CD4-positive, alpha-beta T cell treated with Interferon gamma for 1 hour (primary cell): ENCODE measurements around the gene HACL1.
"Not testable (repeated sequence)": the region's sequence is repeated elsewhere in the genome, so short reads cannot be mapped to it uniquely, and the experiment has no call there.

ENCODE experiments used
- DNase-seq: peaks from one replicate; pipeline ENCODE4 v3.0.0-alpha.2; 2020

HACL1 gene

GRCh38 chr3:15629860-15630597 lies 28.7 kb upstream of the HACL1 start:
- DNase-seq: peak; percentile 65

GRCh38 chr3:15628967-15629366 lies 27.6 kb upstream of the HACL1 start:
- no peak for DNase-seq

- no peak for DNase-seq
These were observed 22.4 kb upstream of the HACL1 start for GRCh38 chr3:15623535-15624440.

- DNase-seq: not testable (repeated sequence)
These were observed 18.5 kb upstream of the HACL1 start for GRCh38 chr3:15619659-15620464.

GRCh38 chr3:15616053-15616452 lies 14.7 kb upstream of the HACL1 start:
- DNase-seq: no peak

- DNase-seq: no peak
These were observed 13.6 kb upstream of the HACL1 start for GRCh38 chr3:15614958-15615357.

- DNase-seq: no peak
These were observed 10.6 kb upstream of the HACL1 start for GRCh38 chr3:15612001-15612400.

GRCh38 chr3:15611018-15611417 lies 9.6 kb upstream of the HACL1 start:
- no peak for DNase-seq

- DNase-seq: no peak
These were observed 8.9 kb upstream of the HACL1 start for GRCh38 chr3:15610082-15610759.

GRCh38 chr3:15606434-15606891 lies 5.1 kb upstream of the HACL1 start:
- DNase-seq: no peak

GRCh38 chr3:15604584-15604983 lies 3.2 kb upstream of the HACL1 start:
- DNase-seq: not testable (repeated sequence)

- not testable (repeated sequence) for DNase-seq
These were observed 1.4 kb upstream of the HACL1 start for GRCh38 chr3:15602816-15603215.

- DNase-seq: no peak
These were observed 772 bp upstream of the HACL1 start for GRCh38 chr3:15602146-15602536.

GRCh38 chr3:15601046-15601398 lies 347 bp downstream of the HACL1 start:
- DNase-seq: no peak

GRCh38 chr3:15595955-15596354 lies 5.4 kb downstream of the HACL1 start:
- DNase-seq: no peak

GRCh38 chr3:15592968-15593367 lies 8.4 kb downstream of the HACL1 start:
- DNase-seq: no peak

- DNase-seq: no peak
These were observed 9.4 kb downstream of the HACL1 start for GRCh38 chr3:15591928-15592327.

- DNase-seq: no peak
These were observed 10.1 kb downstream of the HACL1 start for GRCh38 chr3:15591242-15591641.

- no peak for DNase-seq
These were observed 16.1 kb downstream of the HACL1 start for GRCh38 chr3:15585111-15585845.

GRCh38 chr3:15581471-15582394 lies 19.6 kb downstream of the HACL1 start:
- no peak for DNase-seq

- DNase-seq: no peak
These were observed 22.3 kb downstream of the HACL1 start for GRCh38 chr3:15579051-15579450.
